ENCODE results near the gene FLOT2. TPM values are rescaled to one million over a fixed set of nuclear protein-coding genes. Genes with fewer than 3 reads are reported as not detected.

Gene FLOT2
- total and polyA plus RNA-seq, 2 of the 8 experiments (the other 6 are each of a cell fraction or from before 2014, with no cell fraction given): 116 to 189 TPM

GRCh38 chr17:28929787-28930186, 32.3 kb upstream of the FLOT2 start:
- Histone ChIP-seq H3K23me2 (ENCODE audit: low read depth, low read length) (no peaks in the 10 kb centered on the region), H3K4me3 (ENCODE audit: extremely low read depth in 1 of 4, insufficient read depth in 2 of 4, low read depth in 3 of 4, low read length in 4 of 4) (no peak overlapping the region), H4K20me1 (replicated peaks in 1 of 2; ENCODE audit: control insufficient read depth in 1 of 2, insufficient read depth in 2 of 2, low read length in 2 of 2) (peaks cover 10 to 14% of the 10 kb centered on the region in 2 experiments), H3K9ac (replicated peaks in 1 of 4; ENCODE audit: extremely low read depth in 1 of 4, low read depth in 3 of 4, low read length in 3 of 4) (no peak overlapping the region), H3K27me3 (replicated peaks in 1 of 4; ENCODE audit: control insufficient read depth in 3 of 4, extremely low read depth in 1 of 4, insufficient read depth in 3 of 4, low read length in 3 of 4) (no peaks in the 10 kb centered on the region), H3K79me2 (ENCODE audit: control insufficient read depth in 1 of 2, insufficient read depth in 2 of 2, low read length in 2 of 2) (peaks cover 14 to 90% of the 10 kb centered on the region in 2 experiments), H2AK5ac (ENCODE audit: low read depth, low read length) (no peak overlapping the region), H2BK20ac (ENCODE audit: low read length) (no peak overlapping the region), H3K23ac (ENCODE audit: insufficient read length) (no peak overlapping the region), H3K56ac (replicated peaks; ENCODE audit: insufficient read length, low read depth, low read length) (no peak overlapping the region), H2BK5ac (ENCODE audit: low read depth, low read length) (no peak overlapping the region), H4K8ac (ENCODE audit: extremely low read depth, insufficient read depth, low read length) (no peak overlapping the region), H2AFZ (ENCODE audit: low read length) (no peak overlapping the region), H3K14ac (ENCODE audit: insufficient read length) (no peak overlapping the region), H3K36me3 (ENCODE audit: control insufficient read depth in 2 of 4, insufficient read depth in 4 of 4, low read length in 3 of 4) (peaks cover 5 to 29% (median 15%) of the 10 kb centered on the region in 4 experiments; a peak in 7 of 8 replicates), H3K27ac (ENCODE audit: low read depth, low read length) (no peak overlapping the region), H2BK120ac (replicated peaks; ENCODE audit: low read depth, low read length) (no peak overlapping the region), H3K4me1 (replicated peaks in 1 of 4; ENCODE audit: control insufficient read depth in 3 of 4, insufficient read depth in 4 of 4, low read length in 3 of 4) (no peaks in the 10 kb centered on the region), H2BK15ac (ENCODE audit: low read length) (no peak overlapping the region), H4K5ac (ENCODE audit: insufficient read length, low read depth, low read length) (no peak overlapping the region), H3K4ac (replicated peaks; ENCODE audit: insufficient read length, low read depth, low read length) (no peak overlapping the region), H4K91ac (replicated peaks; ENCODE audit: insufficient read length, low read length) (no peak overlapping the region), H3K4me2 (ENCODE audit: insufficient read depth in 1 of 2, low read depth in 2 of 2, low read length in 2 of 2) (no peak overlapping the region), H3K18ac (ENCODE audit: extremely low read depth, low read length) (no peak overlapping the region), H3K9me3 (ENCODE audit: insufficient read depth in 2 of 2, low read depth in 1 of 2, low read length in 1 of 2) (no peaks in the 10 kb centered on the region), H3K79me1 (ENCODE audit: low read depth, low read length) (peaks cover 20% of the 10 kb centered on the region), H2BK12ac (ENCODE audit: low read depth, low read length) (no peak overlapping the region)
- ChIA-PET CTCF (ENCODE audit: partially characterized antibody) (interaction anchor here (0.6 to 16.4 kb wide), 10 partner anchors 12 to 335 kb away, joined by 3 to 123 read pairs (median 5); no protein-coding TSS in a partner anchor), POLR2A (ENCODE audit: partially characterized antibody) (interaction anchor here (0.8 to 6.8 kb wide), 10 partner anchors 10 to 207 kb away, joined by 3 to 29 read pairs (median 4); partner anchors contain the start of gene TLCD1)
- no peak for FAIRE-seq
- no peak for DNase-seq (ENCODE audit: low read depth in 1 of 2, low spot score in 2 of 2)
- WGBS, 2 experiments (ENCODE audit: extremely low coverage in 1 of 2, insufficient coverage in 1 of 2, insufficient read length in 1 of 2, insufficient replicate concordance in 2 of 2, low coverage in 1 of 2, low lambda C conversion rate in 2 of 2, missing lambda C conversion rate in 1 of 2): 94% methylated on average over 2 of the region's 2 CpGs; no CpG with 5 or more reads in 1 of the 2 experiments
- no peak for TF ChIP-seq SP2 (IDR thresholded peaks at IDR 0.05; ENCODE audit: low read length)
- TF ChIP-seq CTCF (IDR thresholded peaks at IDR 0.05; ENCODE audit: control extremely low read depth in 1 of 3, insufficient read depth in 1 of 3, low read depth in 1 of 3, low read length in 3 of 3): peak in 1 of 3 experiments; percentile 7; a peak in 1 of 4 replicates

Data from H1 (cell line).